WTC11 (cell line): ENCODE data around the gene TLR4. TPM values are rescaled to one million over a fixed set of nuclear protein-coding genes. Genes with fewer than 3 reads are reported as not detected.

Experiments
- ATAC-seq: fragments of 200-7000 bp; cut with Tn5 transposase; 2 replicates; pipeline ENCODE4 v1.10.0; 2021; ENCODE audit warnings: mild to moderate bottlenecking, moderate library complexity
- CTCF ChIA-PET: fragments of 300-600 bp; sonication (Branson Sonifier 250); formaldehyde crosslinking; loops from one replicate; lab custom pipeline; 2021; ENCODE audit warnings: antibody characterized with exemption; lab: Charles Lee
- POLR2A ChIA-PET: fragments of 350-600 bp; sonication (Branson Sonifier 250); formaldehyde crosslinking; loops from one replicate; lab custom pipeline; 2021; ENCODE audit warnings: antibody characterized with exemption; lab: Charles Lee
- DNase-seq: peaks from one replicate; pipeline ENCODE4 v3.0.0; 2021; ENCODE audit warnings: low spot score
- H3K27ac Mint-ChIP-seq: 2 replicates; pipeline ENCODE4 v1.8.0; 2021; ENCODE audit warnings: mixed read lengths
- H3K27me3 Mint-ChIP-seq: 2 replicates; pipeline ENCODE4 v1.8.0; 2021; ENCODE audit warnings: low read depth, mild to moderate bottlenecking, moderate library complexity, mixed read lengths
- H3K36me3 Mint-ChIP-seq: 2 replicates; pipeline ENCODE4 v1.8.0; 2021; ENCODE audit warnings: mixed read lengths
- H3K4me1 Mint-ChIP-seq: 2 replicates; pipeline ENCODE4 v1.8.0; 2022; ENCODE audit warnings: mixed read lengths
- H3K4me3 Mint-ChIP-seq: 2 replicates; pipeline ENCODE4 v1.8.0; 2021; ENCODE audit warnings: mild to moderate bottlenecking, moderate library complexity, mixed read lengths
- H3K9me3 Mint-ChIP-seq: 2 replicates; pipeline ENCODE4 v1.8.0; 2021; ENCODE audit warnings: mixed read lengths
- AFF4 ChIP-seq: sonication (generic); formaldehyde crosslinking; IDR thresholded peaks from 2 replicates; pipeline ENCODE4 v1.8.1; 2023; ENCODE audit warnings: mild to moderate bottlenecking, missing genetic modification reagents, borderline replicate concordance
- AR ChIP-seq: fragments of 250-450 bp; sonication (Bioruptor Pico); IDR thresholded peaks from 2 replicates; pipeline ENCODE4 v1.9.0; 2021; ENCODE audit warnings: mild to moderate bottlenecking
- EMX1 ChIP-seq: fragments of 250-450 bp; sonication (Bioruptor Pico); IDR thresholded peaks from 2 replicates; pipeline ENCODE4 v1.8.0; 2021; ENCODE audit warnings: mild to moderate bottlenecking
- GABPB1 ChIP-seq: sonication (generic); formaldehyde crosslinking; IDR thresholded peaks from 2 replicates; pipeline ENCODE4 v1.8.1; 2023; ENCODE audit warnings: mild to moderate bottlenecking, missing genetic modification reagents
- HMGXB4 ChIP-seq: sonication (generic); formaldehyde crosslinking; IDR thresholded peaks from 2 replicates; pipeline ENCODE4 v1.8.1; 2023; ENCODE audit warnings: mild to moderate bottlenecking, moderate library complexity, missing genetic modification reagents
- JAZF1 ChIP-seq: fragments of 250-450 bp; sonication (Bioruptor Pico); IDR thresholded peaks from 2 replicates; pipeline ENCODE4 v1.9.0; 2021; ENCODE audit warnings: moderate library complexity, mild to moderate bottlenecking, inconsistent platforms
- MXD4 ChIP-seq: fragments of 250-450 bp; sonication (Bioruptor Pico); IDR thresholded peaks from 2 replicates; pipeline ENCODE4 v1.8.0; 2021; ENCODE audit warnings: mild to moderate bottlenecking, moderate library complexity, borderline replicate concordance
- MYBL2 ChIP-seq: sonication (generic); formaldehyde crosslinking; IDR thresholded peaks from 2 replicates; pipeline ENCODE4 v1.8.1; 2023; ENCODE audit warnings: mild to moderate bottlenecking, moderate library complexity, missing genetic modification reagents
- NFATC4 ChIP-seq: fragments of 250-450 bp; sonication (Bioruptor Pico); IDR thresholded peaks from 2 replicates; pipeline ENCODE4 v1.9.0; 2021; ENCODE audit warnings: mild to moderate bottlenecking
- NFE2L1 ChIP-seq: sonication (generic); formaldehyde crosslinking; IDR thresholded peaks from 2 replicates; pipeline ENCODE4 v1.8.1; 2023; ENCODE audit warnings: missing genetic modification reagents
- NR1H2 ChIP-seq: sonication (generic); formaldehyde crosslinking; IDR thresholded peaks from 2 replicates; pipeline ENCODE4 v1.9.0; 2021; ENCODE audit warnings: mild to moderate bottlenecking, moderate library complexity, missing genetic modification reagents
- PRDM15 ChIP-seq: sonication (generic); formaldehyde crosslinking; IDR thresholded peaks from 2 replicates; pipeline ENCODE4 v1.8.0; 2022; ENCODE audit warnings: missing genetic modification reagents
- PREB ChIP-seq: sonication (generic); formaldehyde crosslinking; IDR thresholded peaks from 2 replicates; pipeline ENCODE4 v1.8.1; 2022; ENCODE audit warnings: mild to moderate bottlenecking, missing genetic modification reagents, moderate library complexity, borderline replicate concordance
- RORB ChIP-seq: fragments of 250-450 bp; sonication (Bioruptor Pico); IDR thresholded peaks from 2 replicates; pipeline ENCODE4 v1.9.0; 2021; ENCODE audit warnings: mild to moderate bottlenecking
- SMAD3 ChIP-seq: sonication (generic); formaldehyde crosslinking; IDR thresholded peaks from 2 replicates; pipeline ENCODE4 v1.8.0; 2022; ENCODE audit warnings: missing genetic modification reagents, mild to moderate bottlenecking, borderline replicate concordance
- TEAD1 ChIP-seq: sonication (generic); formaldehyde crosslinking; IDR thresholded peaks from 2 replicates; pipeline ENCODE4 v1.8.0; 2022; ENCODE audit warnings: mild to moderate bottlenecking, missing genetic modification reagents
- TP53 ChIP-seq: sonication (generic); formaldehyde crosslinking; IDR thresholded peaks from 2 replicates; pipeline ENCODE4 v1.8.1; 2023; ENCODE audit warnings: mild to moderate bottlenecking, missing genetic modification reagents
- ZBTB21 ChIP-seq: sonication (generic); formaldehyde crosslinking; IDR thresholded peaks from 2 replicates; pipeline ENCODE4 v1.8.1; 2023; ENCODE audit warnings: mild to moderate bottlenecking, missing genetic modification reagents, borderline replicate concordance
- ZNF281 ChIP-seq: sonication (generic); formaldehyde crosslinking; IDR thresholded peaks from 2 replicates; pipeline ENCODE4 v1.8.0; 2023; ENCODE audit warnings: mild to moderate bottlenecking, missing genetic modification reagents
- ZNF416 ChIP-seq: fragments of 250-450 bp; sonication (Bioruptor Pico); IDR thresholded peaks from 2 replicates; pipeline ENCODE4 v1.9.0; 2021; ENCODE audit warnings: mild to moderate bottlenecking, inconsistent platforms
- total RNA-seq: library from RNA; stranded (reverse); gene quantifications from 3 replicates; pipeline ENCODE4 v1.2.3, GENCODE V29; 2021

The TLR4 gene
- total RNA-seq, 1 experiment from 2014 or later, result 0.11 TPM

- TF ChIP-seq PRDM15 (no peak), EMX1 (CRISPR knock-in tag) (no peak), ZBTB21 (no peak), AR (CRISPR knock-in tag) (no peak), JAZF1 (no peak), RORB (no peak), MYBL2 (CRISPR knock-in tag) (no peak)
Measured at GRCh38 chr9:117664419-117664818, 39.8 kb upstream of the TLR4 start (continued).

GRCh38 chr9:117665601-117666385 is 38.4 kb upstream of the TLR4 start:
- ATAC-seq (no peak), DNase-seq (no peak)
- CTCF ChIA-PET, result no interaction called here
- POLR2A ChIA-PET, result no interaction called here
- Mint-ChIP-seq H3K27me3 (no peaks in the 10 kb centered on the region), H3K36me3 (no peaks in the 10 kb centered on the region), H3K4me3 (no peak overlapping the region), H3K9me3 (peaks cover 11% of the 10 kb centered on the region), H3K4me1 (peaks cover 2% of the 10 kb centered on the region; the same call in 1 of the 2 replicates), H3K27ac (no peak overlapping the region)
- TF ChIP-seq HMGXB4, result no peak
- no peak for TF ChIP-seq NFE2L1 (CRISPR knock-in tag)
- TF ChIP-seq MXD4, result no peak
- no peak for TF ChIP-seq GABPB1 (CRISPR knock-in tag)
- no peak for TF ChIP-seq NR1H2 (CRISPR knock-in tag)
- no peak for TF ChIP-seq NFATC4 (CRISPR knock-in tag)
- no peak for TF ChIP-seq SMAD3 (CRISPR knock-in tag)
- TF ChIP-seq TEAD1 (CRISPR knock-in tag), result no peak
- no peak for TF ChIP-seq ZNF416
- no peak for TF ChIP-seq ZNF281 (CRISPR knock-in tag)
- no peak for TF ChIP-seq PREB
- TF ChIP-seq TP53 (CRISPR knock-in tag), result no peak
- no peak for TF ChIP-seq AFF4 (CRISPR knock-in tag)
